Kidney (tissue), 14 donors: ENCODE measurements around the gene QSER1. TPM values are rescaled to one million over a fixed set of nuclear protein-coding genes. Genes with fewer than 3 reads are reported as not detected.

Experiments
- DNase-seq, 5 donors: peaks; one replicate each; pipeline ENCODE4 v3.0.0-alpha.2; 2013 to 2020
- FAIRE-seq: peaks from 2 replicates; lab custom pipeline; 2012; peaks lifted over from hg19 to GRCh38; lab: Jason Lieb, UNC
- H3K27ac ChIP-seq, 2 donors: one replicate each; pipeline ENCODE4 v1.7.0; 2013; ENCODE audit warnings: low read depth in 2 of 2, low read length in 2 of 2, inconsistent platforms in 1 of 2
- H3K27me3 ChIP-seq: one replicate; pipeline ENCODE4 v1.7.1; 2013; ENCODE audit warnings: low read length, inconsistent platforms; ENCODE audit not compliant: control insufficient read depth, insufficient read depth
- H3K36me3 ChIP-seq, 3 donors: one replicate each; pipeline versions ENCODE4 v1.7.0 to v1.7.1; 2013; ENCODE audit warnings: low read length in 3 of 3, control low read depth in 1 of 3, inconsistent platforms in 1 of 3; ENCODE audit not compliant: insufficient read depth in 3 of 3, control insufficient read depth in 2 of 3
- H3K4me1 ChIP-seq, 3 donors: one replicate each; pipeline versions ENCODE4 v1.7.0 to v1.7.1; 2013; ENCODE audit warnings: low read length in 3 of 3, inconsistent platforms in 1 of 3, low read depth in 1 of 3; ENCODE audit not compliant: control insufficient read depth in 2 of 3, insufficient read depth in 2 of 3
- H3K4me3 ChIP-seq, 3 donors: one replicate each; pipeline versions ENCODE4 v1.7.0 to v1.8.1; 2013; ENCODE audit warnings: low read length in 3 of 3, control low read depth in 1 of 3, inconsistent platforms in 1 of 3
- H3K9ac ChIP-seq, 3 donors: one replicate each; pipeline versions ENCODE4 v1.7.0 to v1.7.1; 2013; ENCODE audit warnings: low read length in 3 of 3, control low read depth in 1 of 3, inconsistent platforms in 1 of 3
- H3K9me3 ChIP-seq, 3 donors: one replicate each; pipeline versions ENCODE4 v1.7.0 to v1.7.1; 2013; ENCODE audit warnings: low read length in 3 of 3, control low read depth in 1 of 3, inconsistent platforms in 1 of 3; ENCODE audit not compliant: control insufficient read depth in 2 of 3, insufficient read depth in 1 of 3
- CTCF ChIP-seq: IDR thresholded peaks from 3 replicates; pipeline ENCODE4 v1.5.1; 2012; ENCODE audit warnings: mild to moderate bottlenecking, moderate library complexity, borderline replicate concordance; ENCODE audit not compliant: insufficient read depth; ENCODE audit errors: extremely low read depth
- intact Hi-C: fragments of 100-400 bp; cut with DNase I; formaldehyde crosslinking; loops from one replicate; pipeline ENCODE4 v1.11.1; 2022
- polyA plus RNA-seq: library from polyadenylated mRNA; stranded (reverse); fragments of 350-450 nt; fragmentation: Illumina TruSeq; extraction: RNeasy Lipid Tissue Mini Kit (QIAGEN cat#74804); gene quantifications from one replicate; pipeline ENCODE4 v1.2.3, GENCODE V29; 2014; ENCODE audit warnings: low read depth, low replicate concordance; ENCODE audit not compliant: insufficient read depth
- total RNA-seq: library from RNA; stranded (reverse); fragmentation: NEBNext Ultra II Directional; extraction: Animal tissue kit (Norgen Biotek cat#: 25700); gene quantifications from one replicate; pipeline ENCODE4 v1.2.1, GENCODE V29; 2021
- donor health status: control.
- donor health status: control.
- donor health status: control.
- donor health status: control.
- donor health status: control.
- donor health status: DM: yes; HTN: yes; CAD: no.
- donor health status: Normal renal cell carcinoma (clear cell type).

Gene QSER1
- total and polyA plus RNA-seq, 2 donors from 2014 or later: 2.8 to 27.4 TPM

- H3K9me3 ChIP-seq: no peaks in the 10 kb centered on the region
Measured at GRCh38 chr11:32881286-32881685, 11.3 kb upstream of the QSER1 start.

GRCh38 chr11:32883421-32883820, 9.2 kb upstream of the QSER1 start:
- H3K27ac ChIP-seq: no peak overlapping the region
- intact Hi-C loops: no loop called here
- no peak for TF ChIP-seq CTCF
- H3K9ac ChIP-seq: no peak overlapping the region
- no peak for FAIRE-seq
- DNase-seq: no peak
- H3K4me1 ChIP-seq: no peaks in the 10 kb centered on the region
- no peaks in the 10 kb centered on the region for H3K9me3 ChIP-seq
- no peaks in the 10 kb centered on the region for H3K36me3 ChIP-seq
- H3K27me3 ChIP-seq: no peaks in the 10 kb centered on the region
- no peak overlapping the region for H3K4me3 ChIP-seq

More at GRCh38 chr11:32881286-32881685, 11.3 kb upstream of the QSER1 start:
- Histone ChIP-seq H3K9ac (no peak overlapping the region), H3K4me1 (no peaks in the 10 kb centered on the region), H3K36me3 (no peaks in the 10 kb centered on the region), H3K27me3 (no peaks in the 10 kb centered on the region), H3K27ac (no peak overlapping the region), H3K4me3 (no peak overlapping the region)
- FAIRE-seq (no peak), DNase-seq (no peak)
- intact Hi-C loops: no loop called here
- TF ChIP-seq CTCF: no peak

GRCh38 chr11:32884023-32884422, 8.6 kb upstream of the QSER1 start:
- TF ChIP-seq CTCF: no peak
- no peak for DNase-seq
- Histone ChIP-seq H3K36me3 (no peaks in the 10 kb centered on the region), H3K9me3 (no peaks in the 10 kb centered on the region), H3K9ac (no peak overlapping the region), H3K27ac (no peak overlapping the region), H3K4me3 (no peak overlapping the region), H3K4me1 (no peaks in the 10 kb centered on the region), H3K27me3 (no peaks in the 10 kb centered on the region)
- intact Hi-C loops: no loop called here
- no peak for FAIRE-seq

- Histone ChIP-seq H3K27ac (no peak overlapping the region), H3K4me1 (no peaks in the 10 kb centered on the region), H3K4me3 (no peak overlapping the region), H3K9ac (no peak overlapping the region), H3K36me3 (no peaks in the 10 kb centered on the region), H3K9me3 (no peaks in the 10 kb centered on the region), H3K27me3 (no peaks in the 10 kb centered on the region)
- peak in 1 of 5 donors; percentile 18 for DNase-seq
- intact Hi-C loops: no loop called here
- FAIRE-seq: no peak
- no peak for TF ChIP-seq CTCF
Measured at GRCh38 chr11:32884770-32885384, 7.7 kb upstream of the QSER1 start.
